ENCODE measurements around the gene ESRRA. TPM values are rescaled to one million over a fixed set of nuclear protein-coding genes. Genes with fewer than 3 reads are reported as not detected.

Gene ESRRA
- total and polyA plus RNA-seq, 9 of the 15 experiments (the other 6 are each of a cell fraction or from before 2014, with no cell fraction given), result 0.27 to 89.7 (median 23.7) TPM

DNA sequence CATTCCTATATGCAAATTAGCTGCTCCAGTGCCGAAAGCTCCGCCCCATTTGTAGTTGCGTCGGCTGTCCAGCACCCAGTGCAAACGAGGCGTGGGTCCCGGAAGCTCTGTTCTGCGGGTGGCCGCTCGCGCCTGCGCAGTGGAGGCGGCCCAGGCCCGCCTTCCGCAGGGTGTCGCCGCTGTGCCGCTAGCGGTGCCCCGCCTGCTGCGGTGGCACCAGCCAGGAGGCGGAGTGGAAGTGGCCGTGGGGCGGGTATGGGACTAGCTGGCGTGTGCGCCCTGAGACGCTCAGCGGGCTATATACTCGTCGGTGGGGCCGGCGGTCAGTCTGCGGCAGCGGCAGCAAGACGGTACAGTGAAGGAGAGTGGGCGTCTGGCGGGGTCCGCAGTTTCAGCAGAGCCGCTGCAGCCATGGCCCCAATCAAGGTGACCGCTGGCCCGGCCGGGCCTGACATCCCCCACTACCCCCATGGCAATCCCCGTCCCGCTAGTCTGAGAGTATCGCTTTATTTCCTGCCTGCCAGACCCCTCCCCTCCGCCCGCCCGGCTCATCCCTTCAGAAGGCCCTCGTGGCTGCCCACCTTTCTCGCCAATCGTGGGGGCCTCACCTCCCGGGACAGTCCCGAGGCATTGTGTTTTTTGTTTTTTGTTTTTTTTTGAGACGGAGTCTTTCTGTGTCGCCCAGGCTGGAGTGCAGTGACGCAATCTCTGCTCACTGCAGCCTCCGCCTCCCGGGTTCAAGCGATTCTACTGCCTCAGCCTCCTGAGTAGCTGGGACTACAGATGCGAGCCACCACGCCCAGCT is 12.8 kb downstream of the ESRRA start, which contains the start of gene PRDX5 (continued):
- TF ChIP-seq, protein P1, sequence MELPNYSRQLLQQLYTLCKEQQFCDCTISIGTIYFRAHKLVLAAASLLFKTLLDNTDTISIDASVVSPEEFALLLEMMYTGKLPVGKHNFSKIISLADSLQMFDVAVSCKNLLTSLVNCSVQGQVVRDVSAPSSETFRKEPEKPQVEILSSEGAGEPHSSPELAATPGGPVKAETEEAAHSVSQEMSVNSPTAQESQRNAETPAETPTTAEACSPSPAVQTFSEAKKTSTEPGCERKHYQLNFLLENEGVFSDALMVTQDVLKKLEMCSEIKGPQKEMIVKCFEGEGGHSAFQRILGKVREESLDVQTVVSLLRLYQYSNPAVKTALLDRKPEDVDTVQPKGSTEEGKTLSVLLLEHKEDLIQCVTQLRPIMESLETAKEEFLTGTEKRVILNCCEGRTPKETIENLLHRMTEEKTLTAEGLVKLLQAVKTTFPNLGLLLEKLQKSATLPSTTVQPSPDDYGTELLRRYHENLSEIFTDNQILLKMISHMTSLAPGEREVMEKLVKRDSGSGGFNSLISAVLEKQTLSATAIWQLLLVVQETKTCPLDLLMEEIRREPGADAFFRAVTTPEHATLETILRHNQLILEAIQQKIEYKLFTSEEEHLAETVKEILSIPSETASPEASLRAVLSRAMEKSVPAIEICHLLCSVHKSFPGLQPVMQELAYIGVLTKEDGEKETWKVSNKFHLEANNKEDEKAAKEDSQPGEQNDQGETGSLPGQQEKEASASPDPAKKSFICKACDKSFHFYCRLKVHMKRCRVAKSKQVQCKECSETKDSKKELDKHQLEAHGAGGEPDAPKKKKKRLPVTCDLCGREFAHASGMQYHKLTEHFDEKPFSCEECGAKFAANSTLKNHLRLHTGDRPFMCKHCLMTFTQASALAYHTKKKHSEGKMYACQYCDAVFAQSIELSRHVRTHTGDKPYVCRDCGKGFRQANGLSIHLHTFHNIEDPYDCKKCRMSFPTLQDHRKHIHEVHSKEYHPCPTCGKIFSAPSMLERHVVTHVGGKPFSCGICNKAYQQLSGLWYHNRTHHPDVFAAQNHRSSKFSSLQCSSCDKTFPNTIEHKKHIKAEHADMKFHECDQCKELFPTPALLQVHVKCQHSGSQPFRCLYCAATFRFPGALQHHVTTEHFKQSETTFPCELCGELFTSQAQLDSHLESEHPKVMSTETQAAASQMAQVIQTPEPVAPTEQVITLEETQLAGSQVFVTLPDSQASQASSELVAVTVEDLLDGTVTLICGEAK (IDR thresholded peaks at IDR 0.05), result peak; percentile 68
- TF ChIP-seq, protein P1 (CRISPR knock-in tag; IDR thresholded peaks at IDR 0.05), result no peak
- no peak for TF ChIP-seq ZNF589 (CRISPR knock-in tag; IDR thresholded peaks at IDR 0.05; ENCODE audit: low read depth)
- peak; percentile 78 for TF ChIP-seq CHD1 (IDR thresholded peaks at IDR 0.05; ENCODE audit: low read length)
- no peak for TF ChIP-seq PRPF4 (IDR thresholded peaks at IDR 0.05; ENCODE audit: insufficient read depth, low read depth, low read length, poor library complexity, severe bottlenecking)
- TF ChIP-seq, protein P2, sequence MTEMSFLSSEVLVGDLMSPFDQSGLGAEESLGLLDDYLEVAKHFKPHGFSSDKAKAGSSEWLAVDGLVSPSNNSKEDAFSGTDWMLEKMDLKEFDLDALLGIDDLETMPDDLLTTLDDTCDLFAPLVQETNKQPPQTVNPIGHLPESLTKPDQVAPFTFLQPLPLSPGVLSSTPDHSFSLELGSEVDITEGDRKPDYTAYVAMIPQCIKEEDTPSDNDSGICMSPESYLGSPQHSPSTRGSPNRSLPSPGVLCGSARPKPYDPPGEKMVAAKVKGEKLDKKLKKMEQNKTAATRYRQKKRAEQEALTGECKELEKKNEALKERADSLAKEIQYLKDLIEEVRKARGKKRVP (CRISPR knock-in tag; IDR thresholded peaks at IDR 0.05), result no peak
- 0 out of 2 replicates have a peak, but pooled peaks have one; percentile 85 for TF ChIP-seq RBM14 (IDR thresholded peaks at IDR 0.05; ENCODE audit: borderline replicate concordance, insufficient read depth, low read depth, low read length)
- no peak for TF ChIP-seq DDX20 (tag; IDR thresholded peaks at IDR 0.05; ENCODE audit: low read depth)
- peak; percentile 89 for TF ChIP-seq MEIS2 (IDR thresholded peaks at IDR 0.05; ENCODE audit: partially characterized antibody)
- TF ChIP-seq, protein P3, sequence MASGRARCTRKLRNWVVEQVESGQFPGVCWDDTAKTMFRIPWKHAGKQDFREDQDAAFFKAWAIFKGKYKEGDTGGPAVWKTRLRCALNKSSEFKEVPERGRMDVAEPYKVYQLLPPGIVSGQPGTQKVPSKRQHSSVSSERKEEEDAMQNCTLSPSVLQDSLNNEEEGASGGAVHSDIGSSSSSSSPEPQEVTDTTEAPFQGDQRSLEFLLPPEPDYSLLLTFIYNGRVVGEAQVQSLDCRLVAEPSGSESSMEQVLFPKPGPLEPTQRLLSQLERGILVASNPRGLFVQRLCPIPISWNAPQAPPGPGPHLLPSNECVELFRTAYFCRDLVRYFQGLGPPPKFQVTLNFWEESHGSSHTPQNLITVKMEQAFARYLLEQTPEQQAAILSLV (tag; IDR thresholded peaks at IDR 0.05), result peak; percentile 85
- peak; percentile 17; the same call in 1 of the 2 replicates for TF ChIP-seq HDAC2 (IDR thresholded peaks at IDR 0.05)
- TF ChIP-seq, protein P4, sequence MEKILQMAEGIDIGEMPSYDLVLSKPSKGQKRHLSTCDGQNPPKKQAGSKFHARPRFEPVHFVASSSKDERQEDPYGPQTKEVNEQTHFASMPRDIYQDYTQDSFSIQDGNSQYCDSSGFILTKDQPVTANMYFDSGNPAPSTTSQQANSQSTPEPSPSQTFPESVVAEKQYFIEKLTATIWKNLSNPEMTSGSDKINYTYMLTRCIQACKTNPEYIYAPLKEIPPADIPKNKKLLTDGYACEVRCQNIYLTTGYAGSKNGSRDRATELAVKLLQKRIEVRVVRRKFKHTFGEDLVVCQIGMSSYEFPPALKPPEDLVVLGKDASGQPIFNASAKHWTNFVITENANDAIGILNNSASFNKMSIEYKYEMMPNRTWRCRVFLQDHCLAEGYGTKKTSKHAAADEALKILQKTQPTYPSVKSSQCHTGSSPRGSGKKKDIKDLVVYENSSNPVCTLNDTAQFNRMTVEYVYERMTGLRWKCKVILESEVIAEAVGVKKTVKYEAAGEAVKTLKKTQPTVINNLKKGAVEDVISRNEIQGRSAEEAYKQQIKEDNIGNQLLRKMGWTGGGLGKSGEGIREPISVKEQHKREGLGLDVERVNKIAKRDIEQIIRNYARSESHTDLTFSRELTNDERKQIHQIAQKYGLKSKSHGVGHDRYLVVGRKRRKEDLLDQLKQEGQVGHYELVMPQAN (IDR thresholded peaks at IDR 0.05; ENCODE audit: borderline replicate concordance), result peak; percentile 72
- peak; percentile 40; the same call in 1 of the 2 replicates for TF ChIP-seq ZNF263 (CRISPR knock-in tag; IDR thresholded peaks at IDR 0.05; ENCODE audit: borderline replicate concordance)
